Endodermal cell (in vitro differentiated cells): ENCODE measurements around the gene CNNM1. TPM values are rescaled to one million over a fixed set of nuclear protein-coding genes. Genes with fewer than 3 reads are reported as not detected.

Experiments
- DNase-seq: peaks from one replicate; pipeline ENCODE4 v3.0.0-alpha.2; 2017
- H3K27ac ChIP-seq: 2 replicates; pipeline ENCODE4 v1.5.1; 2013; ENCODE audit warnings: mild to moderate bottlenecking, low read depth, low read length, moderate library complexity
- H3K27me3 ChIP-seq: 2 replicates; pipeline ENCODE4 v1.6.1; 2013; ENCODE audit warnings: mild to moderate bottlenecking, low read length, moderate library complexity; ENCODE audit not compliant: insufficient read depth, control insufficient read depth, poor library complexity, severe bottlenecking
- H3K36me3 ChIP-seq: 2 replicates; pipeline ENCODE4 v1.7.0; 2013; ENCODE audit warnings: mild to moderate bottlenecking, low read length, moderate library complexity; ENCODE audit not compliant: control insufficient read depth, insufficient read depth
- H3K4me1 ChIP-seq: one replicate; pipeline ENCODE4 v1.7.0; 2013; ENCODE audit warnings: low read length; ENCODE audit not compliant: control insufficient read depth, insufficient read depth
- H3K4me3 ChIP-seq: 2 replicates; pipeline ENCODE4 v1.5.1; 2013; ENCODE audit warnings: mild to moderate bottlenecking, low read length, moderate library complexity
- H3K9ac ChIP-seq: 2 replicates; pipeline ENCODE4 v1.6.1; 2013; ENCODE audit warnings: mild to moderate bottlenecking, low read length, moderate library complexity; ENCODE audit not compliant: poor library complexity, severe bottlenecking; ENCODE audit errors: extremely low read depth
- H3K9me3 ChIP-seq: 2 replicates; pipeline ENCODE4 v1.6.1; 2013; ENCODE audit warnings: mild to moderate bottlenecking, low read length, moderate library complexity; ENCODE audit not compliant: control insufficient read depth
- H3K27ac Mint-ChIP-seq: 2 replicates; pipeline ENCODE4 v1.8.0; 2020; ENCODE audit warnings: mixed read lengths
- H3K27me3 Mint-ChIP-seq: 2 replicates; pipeline ENCODE4 v1.8.0; 2021; ENCODE audit warnings: mild to moderate bottlenecking, mixed read lengths; ENCODE audit not compliant: insufficient read depth
- H3K36me3 Mint-ChIP-seq: 2 replicates; pipeline ENCODE4 v1.8.0; 2020; ENCODE audit warnings: low read depth, mixed read lengths
- H3K4me1 Mint-ChIP-seq: 2 replicates; pipeline ENCODE4 v1.8.0; 2020; ENCODE audit warnings: mixed read lengths
- H3K4me3 Mint-ChIP-seq: 2 replicates; pipeline ENCODE4 v1.8.0; 2020; ENCODE audit warnings: mild to moderate bottlenecking, moderate library complexity, mixed read lengths
- H3K9me3 Mint-ChIP-seq: 2 replicates; pipeline ENCODE4 v1.8.0; 2020; ENCODE audit warnings: mild to moderate bottlenecking, mixed read lengths
- WGBS, 2 experiments: methylation state at CpG; one replicate each; pipeline versions ENCODE4 v1.1.5 to v1.1.7; 2013; ENCODE audit warnings: missing lambda C conversion rate in 2 of 2, mixed read lengths in 1 of 2; ENCODE audit not compliant: insufficient coverage in 1 of 2, insufficient read length in 1 of 2; 5-methylcytosine and 5-hydroxymethylcytosine counted together
- total RNA-seq, 2 donors: library from RNA; stranded (reverse); fragmentation: NEBNext Ultra II Directional in 1 of 2; extraction: Animal tissue kit (Norgen Biotek cat#: 25700) in 1 of 2; gene quantifications; 2 replicates in 1 of 2; 3 replicates in 1 of 2; pipeline ENCODE4 v1.2.1, GENCODE V29; 2021
- TF ChIP-seq, protein P1 (sequence below): fragments of 200-600 bp; sonication (generic); conservative IDR thresholded peaks from 2 replicates; pipeline ENCODE4 v1.5.0; 2021; ENCODE audit warnings: antibody characterized with exemption, mild to moderate bottlenecking

The CNNM1 gene
- total RNA-seq, 2 donors from 2014 or later: 2.8 to 3.8 TPM

DNA sequence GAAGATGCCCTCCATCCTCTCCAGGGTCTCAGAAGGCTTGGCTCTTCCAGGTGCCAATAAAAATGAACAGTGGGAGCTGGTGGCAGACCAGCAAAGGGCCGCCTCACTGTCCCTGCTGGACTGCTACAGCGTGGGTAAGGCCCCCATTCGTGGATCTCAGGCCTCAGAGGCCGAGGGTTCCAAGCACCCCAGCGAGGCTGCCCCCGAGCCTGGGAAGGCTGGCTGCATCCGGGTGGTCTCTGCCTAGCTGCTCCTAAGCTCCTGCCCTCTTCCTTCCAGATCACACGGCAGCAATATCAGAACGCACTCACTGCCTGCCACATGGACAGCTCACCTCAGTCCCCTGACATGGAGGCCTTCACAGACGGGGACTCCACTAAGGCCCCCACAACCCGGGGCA is 58.4 kb downstream of the CNNM1 start:
- Mint-ChIP-seq H3K36me3 (no peaks in the 10 kb centered on the region), H3K4me3 (no peak overlapping the region), H3K27ac (peak overlapping the region; percentile 66), H3K9me3 (no peaks in the 10 kb centered on the region), H3K4me1 (peaks cover 32% of the 10 kb centered on the region), H3K27me3 (peaks cover 1% of the 10 kb centered on the region)
- TF ChIP-seq, protein P1, sequence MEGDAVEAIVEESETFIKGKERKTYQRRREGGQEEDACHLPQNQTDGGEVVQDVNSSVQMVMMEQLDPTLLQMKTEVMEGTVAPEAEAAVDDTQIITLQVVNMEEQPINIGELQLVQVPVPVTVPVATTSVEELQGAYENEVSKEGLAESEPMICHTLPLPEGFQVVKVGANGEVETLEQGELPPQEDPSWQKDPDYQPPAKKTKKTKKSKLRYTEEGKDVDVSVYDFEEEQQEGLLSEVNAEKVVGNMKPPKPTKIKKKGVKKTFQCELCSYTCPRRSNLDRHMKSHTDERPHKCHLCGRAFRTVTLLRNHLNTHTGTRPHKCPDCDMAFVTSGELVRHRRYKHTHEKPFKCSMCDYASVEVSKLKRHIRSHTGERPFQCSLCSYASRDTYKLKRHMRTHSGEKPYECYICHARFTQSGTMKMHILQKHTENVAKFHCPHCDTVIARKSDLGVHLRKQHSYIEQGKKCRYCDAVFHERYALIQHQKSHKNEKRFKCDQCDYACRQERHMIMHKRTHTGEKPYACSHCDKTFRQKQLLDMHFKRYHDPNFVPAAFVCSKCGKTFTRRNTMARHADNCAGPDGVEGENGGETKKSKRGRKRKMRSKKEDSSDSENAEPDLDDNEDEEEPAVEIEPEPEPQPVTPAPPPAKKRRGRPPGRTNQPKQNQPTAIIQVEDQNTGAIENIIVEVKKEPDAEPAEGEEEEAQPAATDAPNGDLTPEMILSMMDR: no peak
- no peak for DNase-seq
- 80 to 88% methylated on average over 7 to 11 of the region's 11 CpGs for WGBS, 2 experiments
- Histone ChIP-seq H3K27ac (no peak overlapping the region), H3K9ac (no peak overlapping the region), H3K27me3 (no peaks in the 10 kb centered on the region), H3K4me3 (no peak overlapping the region), H3K9me3 (no peaks in the 10 kb centered on the region), H3K4me1 (peaks cover 15% of the 10 kb centered on the region), H3K36me3 (peaks cover 4% of the 10 kb centered on the region)

DNA sequence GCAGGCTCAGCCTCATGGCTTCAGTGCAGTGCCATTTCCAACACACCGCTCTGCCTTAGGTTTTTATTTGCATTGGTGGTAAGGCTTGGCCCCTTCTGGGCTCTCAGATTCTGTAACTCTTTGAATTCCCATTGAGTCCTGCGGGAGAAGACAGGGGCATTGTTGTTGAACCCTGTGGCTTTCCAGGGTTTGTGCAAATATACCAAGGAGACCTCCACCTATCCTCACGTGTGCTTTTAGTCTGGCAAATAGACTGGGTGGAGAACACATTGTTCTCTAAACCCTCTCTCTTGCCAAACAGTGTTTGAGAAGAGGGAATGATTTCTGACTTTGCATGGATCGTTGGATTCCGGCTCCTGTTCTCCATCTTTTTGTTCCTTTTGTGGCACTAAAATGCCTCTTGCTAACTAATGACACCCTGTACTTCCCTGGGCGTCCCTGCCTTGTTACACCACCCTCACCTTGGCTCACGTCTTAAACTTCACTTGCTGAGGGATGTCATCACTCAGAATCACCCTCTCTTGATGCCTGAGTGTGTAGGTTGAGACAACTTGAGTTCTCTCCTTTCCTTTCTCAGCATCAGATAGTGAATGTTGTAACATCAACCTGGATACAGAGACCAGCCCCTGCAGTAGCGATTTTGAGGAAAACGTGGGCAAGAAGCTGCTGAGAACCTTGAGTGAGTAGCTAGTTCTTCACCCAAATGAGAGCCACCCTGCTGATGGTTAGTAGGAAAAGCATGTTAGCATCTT is 60.7 kb downstream of the CNNM1 start:
- Histone ChIP-seq H3K9me3 (no peaks in the 10 kb centered on the region), H3K4me3 (no peak overlapping the region), H3K27me3 (no peaks in the 10 kb centered on the region), H3K4me1 (peaks cover 15% of the 10 kb centered on the region), H3K36me3 (no peaks in the 10 kb centered on the region), H3K9ac (no peak overlapping the region), H3K27ac (no peak overlapping the region)
- TF ChIP-seq, protein P1: no peak
- Mint-ChIP-seq H3K4me1 (peaks cover 50% of the 10 kb centered on the region), H3K27ac (no peak overlapping the region), H3K9me3 (no peaks in the 10 kb centered on the region), H3K4me3 (no peak overlapping the region), H3K36me3 (no peaks in the 10 kb centered on the region), H3K27me3 (peaks cover 6% of the 10 kb centered on the region)
- WGBS, 2 experiments: 92 to 97% methylated on average over 9 of the region's 9 CpGs
- DNase-seq: no peak

DNA sequence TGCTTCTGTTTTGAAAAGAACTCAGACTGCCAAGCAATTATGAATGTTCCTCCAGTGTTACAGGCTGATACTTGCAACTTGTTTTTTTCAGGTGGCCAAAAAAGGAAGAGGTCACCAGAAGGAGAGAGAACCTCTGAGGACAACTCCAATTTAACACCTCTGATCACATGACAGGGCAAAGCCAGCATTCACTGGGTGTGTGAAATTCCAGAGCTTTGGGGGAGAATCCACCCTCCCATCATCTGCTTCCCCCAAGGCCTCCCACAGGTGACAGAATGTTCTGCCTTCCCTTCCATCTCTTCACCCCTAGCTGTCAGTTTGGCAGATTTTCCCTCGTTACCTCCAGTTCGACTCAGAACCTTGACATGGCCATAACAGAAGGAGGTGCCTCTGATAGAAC is 62.2 kb downstream of the CNNM1 start:
- no peaks in the 10 kb centered on the region for H3K9me3 ChIP-seq
- TF ChIP-seq, protein P1: no peak
- 93 to 100% methylated on average over 2 of the region's 2 CpGs for WGBS, 2 experiments

More for the DNA sequence above, 62.2 kb downstream of the CNNM1 start:
- H3K9me3 Mint-ChIP-seq: no peaks in the 10 kb centered on the region
- H3K36me3 Mint-ChIP-seq: no peaks in the 10 kb centered on the region
- no peak overlapping the region for H3K27ac Mint-ChIP-seq
- no peak overlapping the region for H3K9ac ChIP-seq
- peak; percentile 63 for DNase-seq
- no peak overlapping the region for H3K4me3 ChIP-seq
- H3K4me3 Mint-ChIP-seq: no peak overlapping the region
- peaks cover 22% of the 10 kb centered on the region for H3K4me1 ChIP-seq
- peaks cover 60% of the 10 kb centered on the region for H3K4me1 Mint-ChIP-seq
- no peak overlapping the region for H3K27ac ChIP-seq
- H3K27me3 Mint-ChIP-seq: peaks cover 6% of the 10 kb centered on the region
- no peaks in the 10 kb centered on the region for H3K27me3 ChIP-seq
- peaks cover under 1% of the 10 kb centered on the region for H3K36me3 ChIP-seq
